NCI-H2081 treated with DMSO at 0.1 percent for 48 hours (cell line): Measurements from ENCODE around the gene SPNS2.
A peak's percentile ranks its signal among the peaks of the same experiment; 100 is the strongest.

Source experiments
- DNase-seq: peaks from one replicate; lab custom pipeline; 2025; lab: John Stamatoyannopoulos, UW

Gene SPNS2

DNA sequence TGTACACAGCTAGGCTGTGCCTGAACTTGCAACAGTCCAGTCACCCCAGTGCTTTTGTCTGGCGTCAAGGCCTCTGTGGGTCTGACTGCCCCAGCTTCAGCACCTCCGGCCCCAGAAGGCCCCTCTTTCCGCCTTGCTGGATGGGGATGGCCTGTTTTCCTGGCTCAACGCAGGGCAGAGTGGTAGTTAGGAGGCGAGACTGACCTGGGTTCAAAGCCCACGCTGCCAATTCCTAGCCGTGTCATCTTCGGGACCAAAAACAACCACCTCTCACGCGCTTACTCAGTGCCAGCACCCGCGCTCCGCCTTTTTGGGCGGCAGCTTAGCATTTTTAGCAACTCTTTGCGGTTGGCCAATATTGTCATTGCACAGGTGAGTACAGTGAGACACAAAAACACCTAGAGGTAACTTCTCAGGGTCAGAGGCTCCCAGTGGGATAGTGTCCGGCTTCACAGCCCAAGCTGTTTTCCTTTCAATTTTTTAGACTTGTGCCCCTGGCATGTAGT lies 51.9 kb downstream of the SPNS2 start:
- no peak for DNase-seq

DNA sequence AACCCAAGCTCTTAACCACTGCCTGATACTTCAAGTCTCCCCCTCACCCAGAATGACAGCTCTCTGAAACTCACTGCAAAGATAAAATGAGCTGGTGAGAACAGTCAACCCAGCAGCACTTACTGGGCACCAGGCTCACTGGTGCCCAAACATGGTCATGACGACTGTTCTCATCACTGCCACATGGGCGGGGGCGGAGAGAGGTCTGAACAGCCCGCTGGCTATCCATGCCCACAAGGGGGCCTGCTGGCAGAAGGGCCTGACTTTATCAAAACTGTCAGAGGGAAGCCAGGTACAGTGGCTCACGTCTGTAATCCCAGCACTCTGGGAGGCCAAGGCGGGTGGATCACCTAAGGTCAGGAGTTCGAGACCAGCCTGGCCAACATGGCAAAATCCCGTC lies 52.5 kb downstream of the SPNS2 start:
- no peak for DNase-seq

DNA sequence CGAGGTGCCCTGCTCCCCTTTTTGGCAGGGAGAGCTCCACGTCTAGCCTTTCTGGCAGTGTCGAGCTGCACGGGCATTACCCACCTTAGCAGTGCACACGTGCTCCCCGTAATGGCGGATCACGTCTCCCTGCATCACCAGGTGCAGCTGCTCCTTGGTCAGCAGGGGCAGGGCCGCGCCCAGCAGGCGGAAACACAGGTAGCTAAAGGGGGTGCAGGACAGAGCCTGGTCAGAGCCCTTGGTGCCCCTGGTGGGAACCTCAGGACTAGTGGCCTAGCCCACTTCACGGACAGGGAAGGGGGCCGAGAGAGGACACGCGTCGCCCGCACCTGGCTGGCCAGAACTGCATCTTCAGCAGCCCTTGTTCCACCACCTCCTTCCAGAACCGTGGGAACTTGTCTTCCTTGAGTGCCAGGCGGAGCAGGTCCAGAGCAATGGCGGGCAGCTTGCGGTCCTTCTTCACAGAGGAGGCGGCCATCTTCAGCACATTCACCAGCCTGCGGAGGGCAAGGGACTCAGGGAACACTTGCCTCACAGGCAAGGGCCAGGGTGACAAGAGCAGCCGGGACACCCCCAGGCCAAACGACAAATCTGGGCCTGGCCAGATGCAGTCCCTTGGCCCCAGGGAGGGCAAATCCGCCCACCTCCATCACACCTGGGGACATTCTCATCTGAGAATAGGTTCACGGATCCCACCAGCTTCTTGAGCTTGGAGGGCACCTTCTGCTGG lies 53.3 kb downstream of the SPNS2 start:
- no peak for DNase-seq

DNA sequence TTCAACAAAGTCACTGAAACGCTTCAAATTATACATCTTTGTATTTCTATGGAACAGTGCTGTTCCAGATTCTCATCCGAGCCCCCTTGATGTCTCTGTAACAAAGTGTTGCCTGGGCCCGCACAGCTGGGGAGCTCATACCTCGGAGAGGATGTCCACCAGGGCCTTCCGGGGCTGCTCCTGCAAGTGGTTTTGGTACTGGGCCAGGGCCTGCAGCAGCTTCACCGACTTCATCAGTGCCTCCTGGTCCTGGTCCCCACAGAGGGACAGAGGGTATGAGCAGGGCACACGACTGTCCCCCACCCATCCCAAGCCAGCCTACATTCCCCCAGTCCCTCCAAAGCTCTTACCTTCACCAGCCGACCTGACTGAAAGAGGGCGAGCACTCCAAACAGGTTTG lies 55.0 kb downstream of the SPNS2 start:
- DNase-seq, result no peak

DNA sequence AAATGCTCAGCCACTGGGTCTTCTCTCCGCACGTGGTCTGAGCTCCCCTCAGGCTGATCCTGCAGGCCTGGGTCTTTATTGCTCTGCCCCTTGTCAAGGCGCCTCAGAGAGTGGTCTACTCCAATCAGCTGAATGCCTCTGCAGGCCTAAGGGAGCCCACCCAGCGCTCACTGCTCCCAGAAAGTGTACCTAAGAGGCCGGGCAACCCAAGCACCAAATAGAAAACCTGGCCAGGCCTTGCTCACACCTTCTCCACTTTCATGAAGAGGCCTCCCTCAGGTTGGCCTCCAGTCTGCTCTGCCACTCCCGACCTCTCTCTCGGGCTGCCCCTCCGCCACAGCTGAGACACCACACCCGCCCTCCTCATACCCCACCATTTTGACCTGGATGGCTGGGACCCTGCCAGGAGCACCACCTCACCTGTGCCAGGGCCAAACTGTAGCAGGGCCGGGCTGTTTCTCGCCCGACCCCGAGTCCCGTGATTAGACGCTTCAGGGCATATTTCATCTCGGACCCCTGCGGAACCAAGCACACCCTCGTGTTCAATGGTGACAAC lies 55.8 kb downstream of the SPNS2 start:
- no peak for DNase-seq

DNA sequence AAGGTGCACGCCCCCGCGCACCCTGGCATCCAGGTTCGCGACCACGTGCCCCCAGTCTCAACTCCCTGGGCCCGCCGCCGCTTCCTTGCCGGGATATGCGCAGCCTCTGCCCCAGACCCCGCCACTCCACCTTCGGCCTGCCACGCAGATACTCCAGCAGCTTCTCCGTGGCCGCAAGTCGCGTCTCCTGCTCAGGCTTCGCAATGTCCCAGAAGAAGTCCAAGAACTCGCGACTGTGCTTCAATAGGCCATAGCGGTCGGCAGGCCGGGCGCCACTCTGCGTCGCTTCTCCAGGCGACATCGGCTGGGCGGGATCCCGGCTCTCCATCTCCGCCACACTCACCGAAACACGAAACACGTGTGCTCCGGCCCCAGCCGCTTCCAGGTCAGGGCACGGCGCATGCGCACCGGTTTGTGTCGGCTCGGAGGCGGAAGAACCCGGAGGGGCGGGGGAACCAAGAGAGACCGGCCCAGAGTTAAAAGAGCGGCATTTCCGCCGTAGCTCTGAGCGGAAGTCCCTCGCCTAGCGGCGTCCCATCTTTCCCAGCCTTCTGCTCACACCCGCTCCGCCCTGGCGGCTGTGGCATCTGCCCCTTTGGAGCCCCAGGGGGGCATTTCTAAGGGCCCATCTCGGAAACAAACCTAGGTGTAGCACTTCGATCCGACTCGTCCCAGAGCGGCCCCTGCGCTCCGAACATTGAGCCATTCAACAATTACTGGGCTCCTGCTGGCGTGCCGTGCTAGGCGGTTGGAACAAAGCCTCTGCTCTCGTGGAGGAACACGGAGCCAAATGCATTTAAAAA lies 56.5 kb downstream of the SPNS2 start, which contains the start of gene MYBBP1A:
TSS of gene MYBBP1A (minus strand) at position 388 of the 803 bp plus-strand sequence. CDS start at position 328, 60 bp downstream.
- DNase-seq, result peak; percentile 83

DNA sequence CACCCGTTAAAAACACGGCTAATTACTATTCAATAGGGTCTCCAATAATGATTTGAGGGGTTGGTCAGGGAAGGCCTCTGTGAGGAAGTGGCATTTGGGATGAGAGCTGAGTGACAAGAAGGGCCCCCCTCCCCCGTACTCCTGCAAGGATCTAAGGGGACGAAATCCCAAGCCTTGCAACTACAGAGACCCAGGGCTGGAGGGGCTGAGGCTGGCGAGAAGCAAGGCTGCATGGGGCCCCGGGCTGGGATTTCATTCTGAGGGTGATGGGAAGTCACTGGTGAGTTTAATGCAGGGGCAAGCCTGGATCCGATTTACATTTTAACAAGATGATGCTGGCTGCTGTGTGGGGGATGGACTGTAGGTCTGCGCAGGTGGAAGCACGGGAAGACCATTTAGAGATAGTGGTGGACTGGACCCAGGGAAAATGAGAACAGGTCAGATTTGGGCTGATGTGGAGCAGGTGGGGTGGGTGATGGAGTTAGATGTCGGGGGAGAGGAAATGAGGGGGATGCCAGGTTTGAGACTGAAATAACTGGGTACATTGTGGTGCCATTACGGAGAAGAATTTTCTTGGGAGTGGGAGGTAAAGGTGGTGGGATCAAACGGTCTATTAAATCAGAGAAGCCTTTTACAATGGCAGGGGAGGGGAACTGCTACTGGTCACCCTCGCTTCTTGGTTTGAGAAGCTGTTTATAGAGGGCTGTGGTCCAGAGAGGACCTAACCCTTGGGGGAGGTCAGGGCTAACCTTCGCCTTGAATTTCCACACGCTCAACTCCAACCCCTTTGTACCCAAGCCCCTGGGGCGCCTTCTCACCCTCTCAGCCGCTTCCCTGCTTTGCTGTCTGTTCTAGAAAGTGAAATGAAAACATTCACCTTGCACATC lies 57.4 kb downstream of the SPNS2 start:
- DNase-seq, result no peak

DNA sequence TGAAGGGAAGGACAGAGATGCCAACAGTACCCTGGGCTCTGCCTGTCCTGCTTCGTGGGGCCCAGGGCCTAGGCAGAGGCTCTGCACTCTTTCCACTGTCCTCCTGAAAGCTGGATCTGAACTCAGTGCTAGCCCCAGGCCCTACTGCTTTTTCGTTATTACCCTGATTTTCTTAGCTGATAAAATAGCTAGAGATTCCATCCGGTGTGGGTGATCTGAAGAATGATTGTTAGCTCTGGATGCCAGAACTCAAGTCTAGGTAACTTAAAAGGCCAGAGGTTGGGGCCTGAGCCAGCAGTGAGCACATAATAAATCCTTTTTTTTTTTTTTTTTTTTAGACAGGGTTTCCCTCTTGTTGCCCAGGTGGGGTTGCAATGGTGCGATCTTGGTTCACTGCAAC lies 58.3 kb downstream of the SPNS2 start:
- DNase-seq, result no peak

DNA sequence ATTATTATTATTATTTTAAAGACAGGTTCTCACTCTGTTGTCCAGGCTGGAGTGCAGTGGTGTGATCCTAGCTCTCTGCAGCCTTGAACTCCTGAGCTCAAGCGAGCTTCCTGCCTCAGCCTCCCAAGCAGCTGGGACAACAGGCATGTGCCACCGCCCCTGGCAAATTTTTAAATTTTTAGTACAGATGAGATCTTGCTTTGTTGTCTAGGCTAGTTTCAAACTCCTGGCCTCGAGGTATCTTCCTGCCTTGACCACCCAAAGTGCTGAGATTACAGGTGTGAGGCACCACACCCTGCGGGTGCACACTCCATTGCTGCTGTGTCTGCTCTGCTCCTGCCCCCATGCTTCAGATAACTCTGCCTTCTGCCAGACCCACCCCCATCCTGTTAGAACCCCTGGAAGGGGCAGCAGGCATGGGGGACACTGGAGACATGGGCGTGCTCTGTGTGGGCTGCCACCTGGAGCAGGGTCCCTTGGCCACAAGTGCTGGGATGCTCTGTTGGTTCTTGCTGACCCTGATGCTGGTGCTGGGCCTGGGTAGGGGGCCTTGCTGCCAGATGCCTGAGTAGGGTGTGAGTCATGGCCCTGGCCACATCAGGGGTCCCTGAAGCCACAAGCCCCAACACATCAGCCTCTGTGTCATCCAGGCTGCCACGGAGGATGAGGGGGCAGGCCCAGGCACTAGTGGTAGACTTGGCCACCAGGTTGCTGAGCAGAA lies 59.1 kb downstream of the SPNS2 start:
- DNase-seq, result no peak

DNA sequence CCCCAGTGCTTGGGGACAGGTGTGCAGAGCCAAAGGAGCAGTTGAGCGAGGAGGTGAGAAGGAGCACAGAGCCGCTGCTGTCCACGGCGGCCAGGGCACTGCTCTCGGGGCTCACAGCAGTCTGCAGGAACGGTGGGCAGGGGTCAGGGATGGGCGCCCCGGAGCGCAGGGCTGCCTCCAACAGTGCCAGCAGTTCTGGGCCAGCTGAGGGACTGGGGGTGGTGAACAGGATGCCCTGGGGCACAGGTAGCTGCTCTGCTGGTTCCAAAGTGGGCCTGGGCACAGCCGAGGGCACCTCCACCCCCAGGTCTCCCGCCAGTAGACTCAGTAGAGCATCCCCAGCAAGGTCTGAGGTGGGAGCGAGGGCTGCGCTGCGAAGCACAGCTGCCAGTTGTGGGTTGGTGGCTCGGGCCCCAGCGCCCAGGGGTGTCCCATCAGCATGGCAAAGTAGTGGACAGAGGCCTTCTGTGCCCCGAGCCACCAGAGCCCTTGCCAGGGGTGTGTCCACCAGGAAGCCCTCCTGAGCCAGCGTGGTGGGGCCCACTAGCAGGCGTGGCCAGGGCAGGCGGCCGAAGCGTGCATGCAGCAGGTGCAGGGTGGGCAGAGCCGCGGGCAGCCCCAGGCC lies 59.8 kb downstream of the SPNS2 start:
- DNase-seq, result no peak

DNA sequence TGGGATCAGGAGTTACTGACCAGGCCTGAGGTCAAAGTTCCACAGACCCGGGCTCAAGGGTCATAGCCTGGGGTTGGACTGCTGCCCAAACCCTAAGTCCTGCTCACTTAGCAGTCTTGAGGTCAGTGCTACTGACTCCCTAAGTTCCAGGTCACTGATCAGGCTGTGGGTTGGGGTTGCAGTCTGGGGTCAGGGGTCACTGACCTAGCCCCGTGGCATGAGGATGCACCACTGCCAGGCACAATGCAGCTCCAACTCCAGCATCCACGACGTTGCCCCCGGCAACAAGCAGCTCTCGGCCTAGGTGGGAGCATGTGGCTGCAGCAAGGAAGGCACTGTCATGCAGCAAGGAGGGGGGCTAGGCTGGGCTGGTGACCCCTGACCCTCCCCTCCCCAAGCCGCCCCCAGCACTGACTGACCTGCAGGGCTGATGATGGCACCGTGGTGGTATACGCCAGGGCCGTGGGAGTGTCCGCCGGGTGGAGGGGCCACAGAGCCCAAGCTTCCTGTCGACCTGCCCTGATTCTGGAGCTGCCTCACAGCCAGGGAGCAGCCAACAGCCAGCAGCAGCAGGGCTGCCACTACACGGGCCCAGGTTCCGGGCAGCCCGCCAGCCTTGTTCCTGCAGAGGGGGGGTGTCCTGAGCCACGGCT lies 60.6 kb downstream of the SPNS2 start:
- no peak for DNase-seq

DNA sequence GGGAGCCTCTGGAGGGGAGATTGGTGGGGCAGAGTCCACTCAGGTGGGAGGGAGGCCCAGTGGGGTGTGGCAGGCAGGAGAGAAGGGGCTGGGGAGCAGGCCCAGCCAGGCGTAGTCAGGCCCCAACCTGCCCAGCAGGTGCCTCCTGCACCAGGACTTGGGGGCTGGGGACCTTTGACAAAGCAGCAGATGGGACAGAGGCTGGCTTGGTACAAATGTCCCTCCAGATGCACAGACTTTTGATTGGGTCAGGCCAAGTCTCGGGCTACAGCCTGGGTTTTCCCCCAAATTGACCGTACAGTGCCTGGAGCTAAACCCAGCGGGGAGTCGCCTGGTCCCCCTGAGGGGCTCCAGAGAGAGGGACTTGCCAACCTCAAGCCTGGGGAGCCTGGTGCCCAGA lies 61.3 kb downstream of the SPNS2 start:
- DNase-seq, result no peak

DNA sequence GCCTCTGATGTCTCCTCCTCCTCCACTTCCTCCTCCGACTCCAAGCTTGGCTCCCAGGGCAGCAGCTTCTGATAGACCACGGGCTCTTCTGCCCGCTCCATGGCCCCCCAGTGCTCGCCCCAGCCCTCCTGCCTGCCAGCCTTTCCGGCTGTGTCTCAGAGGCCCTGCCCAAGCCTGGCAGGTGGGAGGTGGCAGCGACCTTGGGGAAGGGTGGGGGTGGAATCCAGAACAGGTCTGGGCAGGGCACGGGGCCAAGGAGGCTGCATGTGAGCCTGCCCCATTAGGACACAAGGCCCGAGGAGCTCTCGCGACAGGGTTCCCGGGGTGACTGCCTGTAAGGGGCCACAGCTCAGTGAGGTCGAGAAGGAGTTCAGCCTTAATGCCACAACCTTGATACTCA lies 61.7 kb downstream of the SPNS2 start, which contains the start of gene GGT6:
TSS of gene GGT6 (minus strand) at position 157 of the 400 bp plus-strand sequence. CDS start at position 101, 56 bp downstream.
- DNase-seq, result no peak

DNA sequence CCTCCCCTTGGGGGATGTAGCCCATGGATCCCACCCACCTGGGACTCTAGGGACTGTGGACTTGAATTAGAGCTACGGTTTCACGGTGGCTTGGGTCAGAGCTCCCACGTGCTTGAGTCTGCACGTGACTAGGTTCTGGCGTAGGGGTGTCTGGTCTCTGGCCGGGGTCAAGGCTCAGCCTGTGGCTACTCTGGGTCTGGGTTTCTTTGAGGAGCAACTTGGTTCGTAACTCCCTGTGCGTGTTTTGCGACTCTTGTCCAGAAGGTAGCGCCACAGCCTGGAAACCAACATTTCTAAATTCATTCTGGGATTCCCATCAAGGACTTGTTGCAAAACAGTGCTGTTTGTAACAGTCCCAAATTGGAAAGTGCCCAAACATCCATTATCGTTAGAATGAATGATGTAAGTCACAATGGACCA lies 62.2 kb downstream of the SPNS2 start:
- no peak for DNase-seq

DNA sequence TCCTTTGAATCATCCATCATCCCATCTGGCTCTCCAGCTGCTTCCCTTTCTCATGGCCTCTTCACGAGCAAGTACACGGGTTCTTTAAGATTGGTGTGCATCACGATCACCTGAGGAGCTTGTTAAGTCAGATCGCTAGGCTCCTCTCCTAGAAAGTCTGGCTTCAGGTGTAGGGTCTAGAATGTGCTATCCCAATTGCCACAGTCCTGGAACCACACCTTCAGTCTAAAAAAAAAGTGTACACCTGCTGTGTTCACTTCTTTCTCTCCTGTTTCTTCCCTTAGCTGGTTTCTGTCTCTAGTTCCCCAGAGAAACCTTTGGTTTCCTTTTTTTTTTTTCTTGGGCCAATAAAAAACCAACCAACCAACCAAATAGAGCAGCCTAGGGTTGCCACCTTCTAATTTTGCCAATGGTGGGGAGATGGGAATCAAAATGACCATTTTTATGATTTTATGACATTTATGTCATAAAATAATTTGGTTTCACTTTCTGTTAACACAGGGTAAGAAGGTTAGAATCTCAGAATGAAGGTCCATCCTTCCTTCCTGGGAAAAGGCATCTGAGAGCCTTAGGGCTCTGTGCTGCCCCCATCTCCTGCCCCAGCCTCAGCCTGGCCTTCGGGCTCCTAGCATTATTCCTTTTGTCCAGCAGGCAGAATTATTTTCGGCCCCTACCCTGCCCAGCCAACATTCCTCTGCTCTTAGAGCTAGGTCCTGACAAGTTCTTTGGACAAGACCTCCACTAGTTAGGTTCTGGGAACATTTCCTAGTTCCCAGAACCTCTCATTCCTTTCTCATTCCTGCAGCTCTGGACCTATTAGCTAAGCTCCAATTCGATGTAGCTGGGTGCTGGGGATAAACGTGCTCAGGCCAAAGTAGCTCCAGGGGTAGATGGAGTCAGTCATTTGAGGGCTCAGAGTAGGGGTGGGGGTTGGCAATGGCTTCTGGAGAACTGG lies 63.6 kb downstream of the SPNS2 start:
- DNase-seq, result no peak

DNA sequence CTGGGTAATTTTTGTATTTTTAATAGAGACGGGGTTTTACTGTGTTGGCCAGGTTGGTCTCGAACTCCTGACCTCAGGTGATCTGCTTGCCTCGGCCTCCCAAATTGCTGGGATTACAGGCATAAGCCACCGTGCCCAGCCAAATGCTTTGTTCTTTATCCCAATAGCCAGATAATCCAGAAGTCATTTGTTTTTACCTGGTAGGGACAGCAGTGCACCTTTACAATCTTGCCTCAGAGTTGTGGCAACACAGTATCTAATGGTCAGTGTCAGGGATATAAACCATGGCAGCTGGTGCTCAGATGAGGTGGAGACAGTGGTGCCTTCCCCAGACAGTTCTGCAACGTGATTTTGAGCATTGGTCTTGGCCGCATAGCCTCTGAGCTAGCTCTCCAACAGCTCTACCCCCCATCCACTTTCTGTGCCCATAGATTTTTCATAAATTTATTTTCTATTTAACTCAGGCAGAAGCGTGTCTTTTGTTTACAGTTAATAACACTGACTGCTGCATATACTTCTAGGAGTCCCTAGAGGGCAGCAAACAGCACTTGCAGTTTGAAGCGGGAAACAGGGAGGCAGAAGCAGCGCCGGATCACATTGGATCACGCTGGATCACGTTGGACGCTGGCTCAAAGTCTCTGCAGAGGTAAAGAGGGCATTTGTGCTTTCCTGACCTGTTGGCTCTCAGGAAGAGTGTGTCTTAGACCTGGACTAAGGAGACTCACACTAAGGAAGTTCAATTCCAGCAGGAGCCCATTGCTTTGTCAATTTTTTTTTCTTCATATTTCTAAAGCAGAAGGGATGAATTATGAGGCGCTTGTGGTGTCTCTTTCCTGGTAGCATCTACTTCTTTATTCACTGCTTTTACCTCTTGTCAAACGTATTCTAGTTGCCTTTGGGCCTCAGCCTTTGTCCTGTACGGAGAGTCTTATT lies 66.8 kb downstream of the SPNS2 start:
- DNase-seq, result peak; percentile 30

DNA sequence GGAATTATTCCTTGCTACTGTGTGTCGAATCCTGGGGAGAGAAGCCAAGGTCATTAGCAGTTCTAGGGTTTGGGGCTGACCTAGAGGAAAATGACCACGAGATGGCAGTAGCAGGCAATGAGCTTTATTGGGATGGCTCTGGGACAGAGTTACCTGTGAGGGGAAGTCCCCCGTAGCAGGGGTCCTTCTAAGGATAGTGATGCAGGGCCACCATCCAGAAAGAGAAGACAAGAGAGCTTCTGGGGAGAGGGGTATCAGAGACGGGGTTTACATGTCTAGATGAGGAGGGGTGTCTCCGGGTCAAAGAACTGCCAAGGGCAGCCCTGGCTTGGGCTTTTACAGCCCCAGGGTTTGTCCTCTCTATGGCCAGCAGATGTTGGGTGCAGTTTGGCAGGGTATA lies 68.1 kb downstream of the SPNS2 start:
- DNase-seq, result peak; percentile 4

DNA sequence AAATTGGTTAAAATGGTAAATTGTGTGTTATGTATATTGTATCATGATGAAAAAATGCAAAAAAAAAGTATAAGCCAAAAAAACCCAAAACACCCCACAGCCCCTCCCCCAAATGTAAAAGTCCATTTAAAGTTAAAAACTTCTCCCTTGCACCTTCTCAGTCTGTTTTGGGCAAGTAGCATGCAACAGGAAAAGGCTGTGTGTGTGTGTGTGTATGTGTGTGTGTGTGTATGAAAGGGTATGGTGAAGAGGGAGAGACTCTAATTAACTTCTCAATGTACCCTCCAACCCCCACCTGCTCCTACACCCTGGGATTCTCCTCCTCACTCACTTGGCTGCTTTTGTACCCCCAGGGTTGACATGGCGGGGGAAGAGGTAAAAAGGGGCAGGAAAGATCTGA lies 70.9 kb downstream of the SPNS2 start:
- DNase-seq, result no peak
